Testis (tissue), 2 donors: ENCODE results near the gene RAB28.

Experiments used
- CTCF ChIP-seq, 3 experiments: fragments of 450-650 bp in 2 of 3; fragments of 200-600 bp in 1 of 3; sonication (generic) in 1 of 3; IDR thresholded peaks; one replicate each; pipeline ENCODE4 v1.5.1; 2016 to 2019; ENCODE audit warnings: antibody characterized with exemption in 3 of 3, mild to moderate bottlenecking in 2 of 3, moderate library complexity in 1 of 3
- POLR2A ChIP-seq: fragments of 450-650 bp; IDR thresholded peaks from one replicate; pipeline ENCODE4 v1.6.1; 2017; ENCODE audit warnings: antibody characterized with exemption, mild to moderate bottlenecking, moderate library complexity

DNA sequence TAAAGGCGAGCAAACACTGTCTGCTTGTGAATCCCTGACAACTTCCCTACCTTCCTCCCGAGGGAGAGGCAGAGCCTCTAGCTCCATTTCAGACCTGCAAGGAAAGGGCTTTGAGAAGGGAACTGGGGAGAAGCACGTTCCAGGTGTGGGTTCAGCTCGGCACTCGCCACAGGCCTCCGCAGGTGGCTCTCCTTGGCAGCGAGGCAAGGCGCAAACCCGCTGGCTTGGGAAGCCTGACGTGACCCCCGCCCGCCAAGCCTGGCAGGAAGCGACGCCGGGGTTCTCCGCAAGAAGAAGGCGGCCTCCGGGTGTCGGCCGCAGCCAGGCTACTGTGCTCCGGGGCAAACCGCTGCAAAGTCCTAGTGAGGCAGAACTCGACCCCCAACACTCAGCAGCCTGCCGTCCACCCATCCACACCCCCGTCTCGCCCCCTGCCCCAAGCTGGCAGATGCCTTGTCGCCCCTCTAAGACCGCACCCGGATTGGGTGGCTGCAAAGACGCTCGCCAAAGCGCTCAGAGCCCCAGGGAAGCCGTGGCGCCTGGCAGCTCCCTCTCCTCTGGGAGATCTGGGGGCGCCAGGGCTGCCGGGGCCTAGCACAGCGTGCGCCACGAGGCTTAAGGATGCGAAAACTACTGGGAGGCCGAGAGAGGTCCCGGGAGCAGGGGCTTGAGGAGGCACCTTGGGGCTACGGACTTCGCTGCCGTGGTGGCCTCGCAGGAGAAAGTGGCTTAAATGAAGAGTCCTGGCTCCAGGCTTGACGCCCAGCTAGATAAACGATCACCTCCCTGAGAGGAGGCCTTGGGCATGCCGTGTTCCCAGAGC lies 38.4 kb upstream of the RAB28 start:
- TF ChIP-seq CTCF (IDR thresholded peaks at IDR 0.05) (no peak), POLR2A (no peak)
